Neural cell (in vitro differentiated cells): ENCODE measurements around the gene LAMB4. TPM values are rescaled to one million over a fixed set of nuclear protein-coding genes. Genes with fewer than 3 reads are reported as not detected.
A peak's percentile ranks its signal among the peaks of the same experiment; 100 is the strongest.

ENCODE experiments used
- H2AFZ ChIP-seq: fragments of 200-600, 300-800 bp; sonication (generic), shearing (Covaris generic); 2 replicates; pipeline ENCODE4 v1.6.0; 2014; ENCODE audit warnings: low read depth, mild to moderate bottlenecking, antibody characterized with exemption, low read length, moderate library complexity
- H3F3A ChIP-seq: fragments of 200-600 bp; shearing (Covaris generic); 2 replicates; pipeline ENCODE4 v1.6.1; 2016; ENCODE audit warnings: mild to moderate bottlenecking, moderate library complexity, mixed read lengths, antibody characterized with exemption, low read length; ENCODE audit not compliant: insufficient read depth, poor library complexity, severe bottlenecking
- H3K27ac ChIP-seq: fragments of 200-600, 300-800 bp; sonication (generic), shearing (Covaris generic); 2 replicates; pipeline ENCODE4 v1.5.1; 2014; ENCODE audit warnings: mild to moderate bottlenecking, low read length, moderate library complexity
- H3K27me3 ChIP-seq: fragments of 300-800, 200-600 bp; sonication (generic), shearing (Covaris generic); 2 replicates; pipeline ENCODE4 v1.6.0; 2014; ENCODE audit warnings: mild to moderate bottlenecking, low read depth, low read length, moderate library complexity; ENCODE audit not compliant: insufficient read depth
- H3K36me3 ChIP-seq: fragments of 300-800, 200-600 bp; sonication (generic), shearing (Covaris generic); 2 replicates; pipeline ENCODE4 v1.5.1; 2014; ENCODE audit warnings: mild to moderate bottlenecking, antibody characterized with exemption, low read length, moderate library complexity; ENCODE audit not compliant: insufficient read depth
- H3K4me2 ChIP-seq: fragments of 300-800, 200-600 bp; sonication (generic), shearing (Covaris generic); 2 replicates; pipeline ENCODE4 v1.6.0; 2014; ENCODE audit warnings: mild to moderate bottlenecking, low read length
- H3K4me3 ChIP-seq: fragments of 300-800, 200-600 bp; sonication (generic), shearing (Covaris generic); 2 replicates; pipeline ENCODE4 v1.5.1; 2014; ENCODE audit warnings: mild to moderate bottlenecking, low read length, moderate library complexity
- H3K79me2 ChIP-seq: fragments of 200-600 bp; shearing (Covaris generic); replicated peaks from 2 replicates; pipeline ENCODE4 v1.6.0; 2014; ENCODE audit warnings: mild to moderate bottlenecking, low read length, moderate library complexity; ENCODE audit not compliant: insufficient read depth
- H3K9ac ChIP-seq: fragments of 300-800, 200-600 bp; sonication (generic), shearing (Covaris generic); 2 replicates; pipeline ENCODE4 v1.6.1; 2016; ENCODE audit warnings: mild to moderate bottlenecking, low read length, mixed read lengths
- H3K9me2 ChIP-seq: fragments of 200-600 bp; shearing (Covaris generic); 2 replicates; pipeline ENCODE4 v1.6.1; 2016; ENCODE audit warnings: mild to moderate bottlenecking, low read length, mixed read lengths; ENCODE audit not compliant: insufficient read depth
- H3K9me3 ChIP-seq: fragments of 200-600, 300-800 bp; sonication (generic), shearing (Covaris generic); 2 replicates; pipeline ENCODE4 v1.6.1; 2016; ENCODE audit warnings: mild to moderate bottlenecking, mixed run types, low read length, moderate library complexity, mixed read lengths
- H4K20me1 ChIP-seq: fragments of 200-600 bp; shearing (Covaris generic); 2 replicates; pipeline ENCODE4 v1.6.1; 2016; ENCODE audit warnings: mild to moderate bottlenecking, mixed run types; ENCODE audit not compliant: insufficient read depth
- CTCF ChIP-seq: fragments of 450-650 bp; IDR thresholded peaks from 2 replicates; pipeline ENCODE4 v1.5.1; 2014; ENCODE audit warnings: antibody characterized with exemption, mild to moderate bottlenecking, moderate library complexity; ENCODE audit not compliant: poor library complexity, severe bottlenecking
- EP300 ChIP-seq: fragments of 450-650 bp; conservative IDR thresholded peaks from 2 replicates; pipeline ENCODE4 v1.6.1; 2014; ENCODE audit warnings: antibody characterized with exemption, mild to moderate bottlenecking, moderate library complexity; ENCODE audit not compliant: poor library complexity, severe bottlenecking
- EZH2 ChIP-seq: fragments of 200-600, 300-800 bp; shearing (Covaris generic), sonication (generic); IDR thresholded peaks from 2 replicates; pipeline ENCODE4 v1.6.1; 2014; ENCODE audit warnings: antibody characterized with exemption, low read length, borderline replicate concordance, mild to moderate bottlenecking; ENCODE audit not compliant: insufficient read depth, poor library complexity, severe bottlenecking
- MXI1 ChIP-seq: fragments of 450-650 bp; conservative IDR thresholded peaks from 2 replicates; pipeline ENCODE4 v1.6.1; 2014; ENCODE audit warnings: antibody characterized with exemption, mild to moderate bottlenecking; ENCODE audit not compliant: poor library complexity, severe bottlenecking
- POLR2AphosphoS5 ChIP-seq: IDR thresholded peaks from 2 replicates; pipeline ENCODE4 v1.6.1; 2012
- RAD21 ChIP-seq: fragments of 450-650 bp; conservative IDR thresholded peaks from 2 replicates; pipeline ENCODE4 v1.6.1; 2014; ENCODE audit warnings: antibody characterized with exemption, mild to moderate bottlenecking, moderate library complexity
- REST ChIP-seq: IDR thresholded peaks from 2 replicates; pipeline ENCODE4 v1.6.1; 2012; ENCODE audit warnings: borderline replicate concordance
- SMC3 ChIP-seq: fragments of 450-650 bp; conservative IDR thresholded peaks from 2 replicates; pipeline ENCODE4 v1.6.1; 2014; ENCODE audit warnings: antibody characterized with exemption, mild to moderate bottlenecking, moderate library complexity; ENCODE audit not compliant: poor library complexity
- TAF1 ChIP-seq: IDR thresholded peaks from 2 replicates; pipeline ENCODE4 v1.6.1; 2012; ENCODE audit warnings: low read depth
- polyA plus RNA-seq: library from polyadenylated mRNA; depleted of rRNA; stranded (reverse); fragments of >200 nt; gene quantifications from 2 replicates; pipeline ENCODE4 v1.2.3, GENCODE V29; 2014

The LAMB4 gene
- polyA plus RNA-seq, 1 donor from 2014 or later = 0.16 TPM

GRCh38 chr7:108147031-108147563 is 16.9 kb upstream of the LAMB4 start:
- Histone ChIP-seq H3K36me3 (peaks cover 3% of the 10 kb centered on the region), H3K9me2 (no peaks in the 10 kb centered on the region), H2AFZ (no peak overlapping the region), H4K20me1 (no peaks in the 10 kb centered on the region), H3K9ac (no peak overlapping the region), H3K4me2 (no peak overlapping the region), H3K9me3 (no peaks in the 10 kb centered on the region), H3K27ac (no peak overlapping the region), H3K79me2 (no peaks in the 10 kb centered on the region), H3F3A (no peaks in the 10 kb centered on the region), H3K27me3 (no peaks in the 10 kb centered on the region), H3K4me3 (no peak overlapping the region)
- TF ChIP-seq MXI1 (no peak), REST (no peak)

- TF ChIP-seq CTCF = peak; percentile 98
- TF ChIP-seq TAF1 = no peak
- TF ChIP-seq EZH2 = no peak
- TF ChIP-seq EP300 = no peak
- peak; percentile 98 for TF ChIP-seq RAD21
- TF ChIP-seq MXI1 = peak; percentile 36
- peak; percentile 97 for TF ChIP-seq SMC3
- TF ChIP-seq POLR2AphosphoS5 = no peak
- no peak for TF ChIP-seq REST
- peak overlapping the region; percentile 57 for H3K4me2 ChIP-seq
- no peak overlapping the region for H3K27ac ChIP-seq
- peak overlapping the region; percentile 60 for H3K4me3 ChIP-seq
- H2AFZ ChIP-seq = peak overlapping the region; percentile 15
- peaks cover 3% of the 10 kb centered on the region for H3K36me3 ChIP-seq
- no peaks in the 10 kb centered on the region for H3K79me2 ChIP-seq
- no peaks in the 10 kb centered on the region for H3K9me3 ChIP-seq
- H3K9me2 ChIP-seq = no peaks in the 10 kb centered on the region
- H4K20me1 ChIP-seq = no peaks in the 10 kb centered on the region
- H3K27me3 ChIP-seq = no peaks in the 10 kb centered on the region
- H3K9ac ChIP-seq = peak overlapping the region; percentile 46
- H3F3A ChIP-seq = no peaks in the 10 kb centered on the region
Observed at GRCh38 chr7:108146070-108146842, 16.1 kb upstream of the LAMB4 start.
